Measurements from ENCODE around the gene NSL1. TPM values are rescaled to one million over a fixed set of nuclear protein-coding genes. Genes with fewer than 3 reads are reported as not detected.
"Not testable (repeated sequence)": the region's sequence is repeated elsewhere in the genome, so short reads cannot be mapped to it uniquely, and the experiment has no call there.

The NSL1 gene
- total RNA-seq, 4 donors from 2014 or later: 28.8 to 44.7 (median 32.6) TPM

GRCh38 chr1:212713465-212714136, 78.0 kb downstream of the NSL1 start:
- no peak for DNase-seq (ENCODE audit: low spot score in 2 of 2)
- no peaks in the 10 kb centered on the region for H3K4me1 ChIP-seq
- no peak overlapping the region for H3K27ac ChIP-seq
- no peak overlapping the region for H3K4me3 ChIP-seq
- no peaks in the 10 kb centered on the region for H3K9me3 ChIP-seq
- no peaks in the 10 kb centered on the region for H3K27me3 ChIP-seq
- TF ChIP-seq EP300 (IDR thresholded peaks at IDR 0.05) (no peak), POLR2A (IDR thresholded peaks at IDR 0.05) (no peak), CTCF (IDR thresholded peaks at IDR 0.05) (no peak)
- H3K36me3 ChIP-seq: no peaks in the 10 kb centered on the region
- 86 to 88% methylated on average over 5 of the region's 5 CpGs for WGBS, 2 donors

GRCh38 chr1:212712451-212713303, 78.9 kb downstream of the NSL1 start:
- no peaks in the 10 kb centered on the region for H3K27me3 ChIP-seq
- no peaks in the 10 kb centered on the region for H3K36me3 ChIP-seq
- H3K4me3 ChIP-seq: no peak overlapping the region
- no peak for DNase-seq (ENCODE audit: low spot score in 2 of 2)
- no peaks in the 10 kb centered on the region for H3K4me1 ChIP-seq
- no peaks in the 10 kb centered on the region for H3K9me3 ChIP-seq
- TF ChIP-seq CTCF (IDR thresholded peaks at IDR 0.05): no peak
- no peak for TF ChIP-seq POLR2A (IDR thresholded peaks at IDR 0.05)
- TF ChIP-seq EP300 (IDR thresholded peaks at IDR 0.05): no peak
- WGBS, 2 donors: 66 to 75% methylated on average over 4 of the region's 4 CpGs
- H3K27ac ChIP-seq: no peak overlapping the region

- 93 to 98% methylated on average over 8 of the region's 8 CpGs for WGBS, 2 donors
- H3K27ac ChIP-seq; H3K9me3 ChIP-seq; H3K27me3 ChIP-seq; H3K4me3 ChIP-seq; H3K4me1 ChIP-seq; H3K36me3 ChIP-seq; DNase-seq (ENCODE audit: low spot score in 2 of 2): not testable (repeated sequence)
Observed at GRCh38 chr1:212711974-212712373, 79.6 kb downstream of the NSL1 start.

- no peak overlapping the region for H3K27ac ChIP-seq
- no peak for DNase-seq (ENCODE audit: low spot score in 2 of 2)
- no peaks in the 10 kb centered on the region for H3K4me1 ChIP-seq
- no peaks in the 10 kb centered on the region for H3K27me3 ChIP-seq
- 69 to 70% methylated on average over 6 of the region's 6 CpGs for WGBS, 2 donors
- no peak for TF ChIP-seq EP300 (IDR thresholded peaks at IDR 0.05)
- TF ChIP-seq POLR2A (IDR thresholded peaks at IDR 0.05): no peak
- TF ChIP-seq CTCF (IDR thresholded peaks at IDR 0.05): no peak
- no peaks in the 10 kb centered on the region for H3K9me3 ChIP-seq
- no peaks in the 10 kb centered on the region for H3K36me3 ChIP-seq
- no peak overlapping the region for H3K4me3 ChIP-seq
Observed at GRCh38 chr1:212710566-212710965, 81.0 kb downstream of the NSL1 start.

GRCh38 chr1:212703991-212704564, 87.5 kb downstream of the NSL1 start:
- peaks cover 0 to 20% (median 3%) of the 10 kb centered on the region in 4 donors for H3K4me1 ChIP-seq
- TF ChIP-seq CTCF (IDR thresholded peaks at IDR 0.05) (no peak), POLR2A (IDR thresholded peaks at IDR 0.05) (no peak), EP300 (IDR thresholded peaks at IDR 0.05) (no peak)
- H3K27ac ChIP-seq: no peak overlapping the region
- H3K27me3 ChIP-seq: no peaks in the 10 kb centered on the region
- no peak overlapping the region for H3K4me3 ChIP-seq
- H3K9me3 ChIP-seq: no peaks in the 10 kb centered on the region
- DNase-seq (ENCODE audit: low spot score in 2 of 2): no peak
- 71 to 75% methylated on average over 9 of the region's 9 CpGs for WGBS, 2 donors
- no peaks in the 10 kb centered on the region for H3K36me3 ChIP-seq

Measured in tibial nerve (tissue), 4 donors.